ENCODE measurements around the gene PSENEN. TPM values are rescaled to one million over a fixed set of nuclear protein-coding genes. Genes with fewer than 3 reads are reported as not detected.

The PSENEN gene
- total RNA-seq, 1 experiment from 2014 or later = 69.7 TPM

DNA sequence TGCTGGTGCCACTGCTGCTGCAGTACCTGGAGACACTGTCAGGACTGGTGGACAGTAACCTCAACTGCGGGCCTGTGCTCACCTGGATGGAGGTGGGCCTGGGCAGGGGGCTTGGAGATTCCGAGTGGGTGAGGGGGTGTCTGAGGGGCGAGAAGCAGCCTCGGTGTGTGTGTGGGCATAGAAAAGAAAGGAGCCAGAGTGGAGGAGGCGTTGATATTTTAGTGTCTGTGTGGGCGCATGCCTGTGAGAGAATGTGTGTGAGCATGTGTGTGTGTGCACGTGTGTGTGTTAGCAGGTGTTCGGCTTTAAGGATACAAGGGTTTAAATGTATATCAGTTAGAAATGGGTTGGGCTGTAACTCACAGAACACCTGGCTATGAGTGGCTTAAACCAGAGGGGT is 33.6 kb downstream of the PSENEN start:
- Histone ChIP-seq H3K18ac (ENCODE audit: insufficient read length, low read depth, low read length) (no peak overlapping the region), H2AFZ (ENCODE audit: low read length) (no peak overlapping the region), H3K14ac (ENCODE audit: insufficient read depth, low read length) (no peak overlapping the region), H3K23ac (ENCODE audit: insufficient read length, low read depth, low read length) (no peak overlapping the region), H4K91ac (ENCODE audit: insufficient read length, low read depth, low read length) (no peak overlapping the region), H3K27ac (ENCODE audit: insufficient read length, low read depth, low read length) (no peak overlapping the region), H3K79me2 (ENCODE audit: insufficient read depth, low read length) (no peaks in the 10 kb centered on the region), H3K4me2 (ENCODE audit: insufficient read depth, insufficient read length, low read length) (no peak overlapping the region), H3T11ph (ENCODE audit: low read length) (no peak overlapping the region), H3K9me3 (ENCODE audit: control insufficient read depth, low read depth, low read length) (no peaks in the 10 kb centered on the region), H3K27me3 (ENCODE audit: insufficient read depth, low read length) (no peaks in the 10 kb centered on the region), H4K20me1 (ENCODE audit: control insufficient read depth, insufficient read depth, insufficient read length) (no peaks in the 10 kb centered on the region), H3K4me1 (ENCODE audit: insufficient read depth, low read length) (peaks cover 5% of the 10 kb centered on the region; the same call in 1 of the 2 replicates), H2BK20ac (ENCODE audit: low read depth, low read length, poor library complexity, severe bottlenecking) (no peak overlapping the region), H3K4ac (ENCODE audit: low read depth, low read length) (no peak overlapping the region), H2BK120ac (ENCODE audit: low read depth, low read length, poor library complexity, severe bottlenecking) (no peak overlapping the region), H3K9ac (ENCODE audit: extremely low read depth, insufficient read length, low read length) (no peak overlapping the region), H4K8ac (replicated peaks; ENCODE audit: insufficient read length, low read depth, low read length) (no peak overlapping the region), H2BK15ac (ENCODE audit: low read depth, low read length) (no peak overlapping the region), H3K79me1 (ENCODE audit: insufficient read depth, low read depth, low read length, poor library complexity, severe bottlenecking) (no peaks in the 10 kb centered on the region), H3K23me2 (ENCODE audit: insufficient read length, low read depth, low read length, poor library complexity, severe bottlenecking) (peaks cover 5% of the 10 kb centered on the region), H3K56ac (ENCODE audit: insufficient read length, low read depth, low read length) (no peak overlapping the region), H2BK12ac (ENCODE audit: insufficient read length, low read depth, low read length) (no peak overlapping the region), H2AK5ac (ENCODE audit: insufficient read length, low read length) (no peak overlapping the region), H2BK5ac (ENCODE audit: insufficient read length, low read length) (no peak overlapping the region), H4K5ac (ENCODE audit: insufficient read length, low read depth, low read length) (no peak overlapping the region)
- TF ChIP-seq, protein P1, sequence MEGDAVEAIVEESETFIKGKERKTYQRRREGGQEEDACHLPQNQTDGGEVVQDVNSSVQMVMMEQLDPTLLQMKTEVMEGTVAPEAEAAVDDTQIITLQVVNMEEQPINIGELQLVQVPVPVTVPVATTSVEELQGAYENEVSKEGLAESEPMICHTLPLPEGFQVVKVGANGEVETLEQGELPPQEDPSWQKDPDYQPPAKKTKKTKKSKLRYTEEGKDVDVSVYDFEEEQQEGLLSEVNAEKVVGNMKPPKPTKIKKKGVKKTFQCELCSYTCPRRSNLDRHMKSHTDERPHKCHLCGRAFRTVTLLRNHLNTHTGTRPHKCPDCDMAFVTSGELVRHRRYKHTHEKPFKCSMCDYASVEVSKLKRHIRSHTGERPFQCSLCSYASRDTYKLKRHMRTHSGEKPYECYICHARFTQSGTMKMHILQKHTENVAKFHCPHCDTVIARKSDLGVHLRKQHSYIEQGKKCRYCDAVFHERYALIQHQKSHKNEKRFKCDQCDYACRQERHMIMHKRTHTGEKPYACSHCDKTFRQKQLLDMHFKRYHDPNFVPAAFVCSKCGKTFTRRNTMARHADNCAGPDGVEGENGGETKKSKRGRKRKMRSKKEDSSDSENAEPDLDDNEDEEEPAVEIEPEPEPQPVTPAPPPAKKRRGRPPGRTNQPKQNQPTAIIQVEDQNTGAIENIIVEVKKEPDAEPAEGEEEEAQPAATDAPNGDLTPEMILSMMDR (conservative IDR thresholded peaks at IDR 0.05) = no peak
- peaks cover 28% of the 10 kb centered on the region for H3K27me3 Mint-ChIP-seq (ENCODE audit: low read depth)
- WGBS (ENCODE audit: extremely low coverage, insufficient read length, low lambda C conversion rate) = no CpG with 5 or more reads among the region's 8 CpGs
- H3K4me1 Mint-ChIP-seq = peaks cover 41 to 50% of the 10 kb centered on the region in 2 experiments
- DNase-seq = no peak
- H3K27ac Mint-ChIP-seq = no peak overlapping the region
- no peaks in the 10 kb centered on the region; a peak in 1 of 5 replicates for H3K9me3 Mint-ChIP-seq
- no peak overlapping the region for H3K4me3 Mint-ChIP-seq
- H3K36me3 Mint-ChIP-seq (ENCODE audit: insufficient read depth in 1 of 3, low read depth in 3 of 3) = peaks cover 0 to 8% (median 2%) of the 10 kb centered on the region in 3 experiments; a peak in 2 of 7 replicates
